PC-9 (cell line): Measurements from ENCODE around the gene SNAPC2. TPM values are rescaled to one million over a fixed set of nuclear protein-coding genes. Genes with fewer than 3 reads are reported as not detected.

Source experiments
- BruUV-seq: library from RNA; stranded (reverse); fragments of 400-500 nt; replicated peaks from 2 replicates; lab custom pipeline; 2021; lab: Mats Ljungman, UMichigan
- CTCF ChIA-PET: fragments of 300-600 bp; sonication (Branson Sonifier 250); formaldehyde crosslinking; loops from one replicate; lab custom pipeline; 2022; ENCODE audit warnings: antibody characterized with exemption; lab: Charles Lee
- POLR2A ChIA-PET: fragments of 300-600 bp; sonication (Branson Sonifier 250); formaldehyde crosslinking; loops from one replicate; lab custom pipeline; 2022; ENCODE audit warnings: antibody characterized with exemption; ENCODE audit not compliant: unreplicated experiment; lab: Charles Lee
- DNase-seq, 2 experiments: peaks; one replicate each; pipeline versions ENCODE4 v3.0.0 to v3.0.0-alpha.2; 2015 to 2022; ENCODE audit warnings: mixed read lengths in 1 of 2
- H2AFZ ChIP-seq: fragments of 200-600 bp; sonication (generic); 2 replicates; pipeline ENCODE4 v1.8.1; 2017; ENCODE audit warnings: antibody characterized with exemption
- H3F3A ChIP-seq: fragments of 200-600 bp; sonication (generic); 2 replicates; pipeline ENCODE4 v1.8.1; 2017; ENCODE audit warnings: antibody characterized with exemption, mild to moderate bottlenecking, low read depth; ENCODE audit not compliant: insufficient read depth
- H3K27ac ChIP-seq: fragments of 200-600 bp; sonication (generic); 2 replicates; pipeline ENCODE4 v1.6.1; 2016; ENCODE audit warnings: mixed run types
- H3K27me3 ChIP-seq: fragments of 200-600 bp; sonication (generic); 2 replicates; pipeline ENCODE4 v1.6.1; 2016; ENCODE audit warnings: low read depth, mixed run types; ENCODE audit not compliant: insufficient read depth
- H3K36me3 ChIP-seq: fragments of 200-600 bp; sonication (generic); 2 replicates; pipeline ENCODE4 v1.6.1; 2016; ENCODE audit warnings: low read depth, mixed run types
- H3K4me1 ChIP-seq: fragments of 200-600 bp; sonication (generic); replicated peaks from 2 replicates; pipeline ENCODE4 v1.6.1; 2016; ENCODE audit warnings: mixed run types; ENCODE audit not compliant: insufficient read depth
- H3K4me2 ChIP-seq: fragments of 200-600 bp; sonication (generic); 2 replicates; pipeline ENCODE4 v1.6.1; 2017; ENCODE audit warnings: mixed run types
- H3K4me3 ChIP-seq: fragments of 200-600 bp; sonication (generic); 2 replicates; pipeline ENCODE4 v1.6.1; 2016; ENCODE audit warnings: mixed run types
- H3K79me2 ChIP-seq: fragments of 200-600 bp; sonication (generic); 2 replicates; pipeline ENCODE4 v1.6.1; 2017; ENCODE audit warnings: low read depth, mixed run types
- H3K9me2 ChIP-seq: fragments of 200-600 bp; sonication (generic); 2 replicates; pipeline ENCODE4 v1.8.1; 2017; ENCODE audit warnings: mild to moderate bottlenecking; ENCODE audit not compliant: insufficient read depth
- H3K9me3 ChIP-seq: fragments of 200-600 bp; sonication (generic); 2 replicates; pipeline ENCODE4 v1.8.1; 2016; ENCODE audit warnings: low read depth; ENCODE audit not compliant: insufficient read depth
- H4K20me1 ChIP-seq: fragments of 200-600 bp; sonication (generic); 2 replicates; pipeline ENCODE4 v1.8.1; 2017; ENCODE audit not compliant: insufficient read depth
- EZH2 ChIP-seq: fragments of 200-600 bp; sonication (generic); IDR thresholded peaks from 2 replicates; pipeline ENCODE4 v1.8.0; 2017; ENCODE audit warnings: antibody characterized with exemption, low read depth
- intact Hi-C: fragments of 100-400 bp; cut with micrococcal nuclease; formaldehyde crosslinking; loops from one replicate; pipeline ENCODE4 v1.10.0; 2022; ENCODE audit not compliant: unreplicated experiment
- total RNA-seq: library from RNA; stranded (reverse); gene quantifications from 2 replicates; pipeline ENCODE4 v1.2.3, GENCODE V29; 2021
- TF ChIP-seq, protein P1 (sequence below): fragments of 200-600 bp; sonication (generic); conservative IDR thresholded peaks from 2 replicates; pipeline ENCODE4 v1.6.1; 2017; ENCODE audit warnings: mixed run types, antibody characterized with exemption, mild to moderate bottlenecking, moderate library complexity

Gene SNAPC2
- total RNA-seq, 1 experiment from 2014 or later = 37.5 TPM

- ChIA-PET CTCF (no interaction called here), POLR2A (no interaction called here)
- no peak overlapping the region for H3K4me2 ChIP-seq
- H3K4me3 ChIP-seq = no peak overlapping the region
- peaks cover 9% of the 10 kb centered on the region; the same call in 1 of the 2 replicates for H3K4me1 ChIP-seq
- no peak overlapping the region for H3K27ac ChIP-seq
- peaks cover 46% of the 10 kb centered on the region for H3K79me2 ChIP-seq
- no peak for TF ChIP-seq EZH2
- TF ChIP-seq, protein P1, sequence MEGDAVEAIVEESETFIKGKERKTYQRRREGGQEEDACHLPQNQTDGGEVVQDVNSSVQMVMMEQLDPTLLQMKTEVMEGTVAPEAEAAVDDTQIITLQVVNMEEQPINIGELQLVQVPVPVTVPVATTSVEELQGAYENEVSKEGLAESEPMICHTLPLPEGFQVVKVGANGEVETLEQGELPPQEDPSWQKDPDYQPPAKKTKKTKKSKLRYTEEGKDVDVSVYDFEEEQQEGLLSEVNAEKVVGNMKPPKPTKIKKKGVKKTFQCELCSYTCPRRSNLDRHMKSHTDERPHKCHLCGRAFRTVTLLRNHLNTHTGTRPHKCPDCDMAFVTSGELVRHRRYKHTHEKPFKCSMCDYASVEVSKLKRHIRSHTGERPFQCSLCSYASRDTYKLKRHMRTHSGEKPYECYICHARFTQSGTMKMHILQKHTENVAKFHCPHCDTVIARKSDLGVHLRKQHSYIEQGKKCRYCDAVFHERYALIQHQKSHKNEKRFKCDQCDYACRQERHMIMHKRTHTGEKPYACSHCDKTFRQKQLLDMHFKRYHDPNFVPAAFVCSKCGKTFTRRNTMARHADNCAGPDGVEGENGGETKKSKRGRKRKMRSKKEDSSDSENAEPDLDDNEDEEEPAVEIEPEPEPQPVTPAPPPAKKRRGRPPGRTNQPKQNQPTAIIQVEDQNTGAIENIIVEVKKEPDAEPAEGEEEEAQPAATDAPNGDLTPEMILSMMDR = no peak
- H3K27me3 ChIP-seq = no peaks in the 10 kb centered on the region
- no peak overlapping the region for H2AFZ ChIP-seq
- no peaks in the 10 kb centered on the region for H3K9me3 ChIP-seq
- no peaks in the 10 kb centered on the region for H3K9me2 ChIP-seq
- 0 out of 2 replicates have a peak, but pooled peaks cover 7% of the 10 kb centered on the region for H3K36me3 ChIP-seq
- BruUV-seq = no TSS peak
- H3F3A ChIP-seq = 0 out of 2 replicates have a peak, but pooled peaks cover 4% of the 10 kb centered on the region
- intact Hi-C loops = no loop called here
- peaks cover 46% of the 10 kb centered on the region for H4K20me1 ChIP-seq
- DNase-seq = no peak
Observed at GRCh38 chr19:7907544-7907943, 12.6 kb upstream of the SNAPC2 start.

DNA sequence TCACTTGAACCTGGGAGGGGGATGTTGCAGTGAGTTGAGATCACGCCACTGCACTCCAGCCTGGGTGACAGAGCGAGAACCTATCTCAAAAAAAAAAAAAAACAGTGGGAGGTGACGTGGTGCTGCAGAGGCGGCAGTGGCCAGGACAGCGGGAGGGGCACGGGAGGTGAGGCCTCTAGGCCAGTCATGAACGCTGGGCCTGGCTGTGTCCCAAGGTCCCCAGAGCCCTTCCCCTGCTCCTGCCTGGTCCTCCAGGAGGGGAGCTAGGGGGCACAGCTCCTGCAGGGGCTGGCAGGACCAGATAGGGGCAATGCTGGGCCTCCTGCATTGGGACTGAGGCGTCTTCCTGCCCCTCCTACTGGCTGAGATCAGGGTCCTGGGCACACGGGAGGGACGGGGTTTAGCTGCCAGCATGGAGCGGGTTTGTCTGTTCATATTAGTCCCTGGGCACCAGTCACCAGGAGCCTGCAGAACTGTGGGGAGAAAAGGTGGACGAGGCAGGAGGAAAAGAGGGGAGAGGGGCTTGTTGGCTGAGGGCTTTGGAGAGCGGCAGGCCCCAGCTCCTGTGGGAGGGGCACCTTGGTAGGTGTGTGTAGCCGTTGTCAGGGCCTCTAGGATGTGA is 11.9 kb upstream of the SNAPC2 start:
- no peak overlapping the region for H2AFZ ChIP-seq
- no peak overlapping the region for H3K4me3 ChIP-seq
- intact Hi-C loops = no loop called here
- TF ChIP-seq, protein P1 = no peak
- TF ChIP-seq EZH2 = no peak
- 0 out of 2 replicates have a peak, but pooled peaks cover 4% of the 10 kb centered on the region for H3F3A ChIP-seq
- BruUV-seq = no TSS peak
- H4K20me1 ChIP-seq = peaks cover 50% of the 10 kb centered on the region
- ChIA-PET CTCF (no interaction called here), POLR2A (no interaction called here)
- no peaks in the 10 kb centered on the region for H3K27me3 ChIP-seq
- no peak overlapping the region for H3K27ac ChIP-seq
- no peaks in the 10 kb centered on the region for H3K9me2 ChIP-seq
- H3K79me2 ChIP-seq = peaks cover 40% of the 10 kb centered on the region
- H3K9me3 ChIP-seq = no peaks in the 10 kb centered on the region
- no peak overlapping the region for H3K4me2 ChIP-seq
- H3K4me1 ChIP-seq = peaks cover 9% of the 10 kb centered on the region; the same call in 1 of the 2 replicates
- 0 out of 2 replicates have a peak, but pooled peaks cover 7% of the 10 kb centered on the region for H3K36me3 ChIP-seq
- DNase-seq = no peak

DNA sequence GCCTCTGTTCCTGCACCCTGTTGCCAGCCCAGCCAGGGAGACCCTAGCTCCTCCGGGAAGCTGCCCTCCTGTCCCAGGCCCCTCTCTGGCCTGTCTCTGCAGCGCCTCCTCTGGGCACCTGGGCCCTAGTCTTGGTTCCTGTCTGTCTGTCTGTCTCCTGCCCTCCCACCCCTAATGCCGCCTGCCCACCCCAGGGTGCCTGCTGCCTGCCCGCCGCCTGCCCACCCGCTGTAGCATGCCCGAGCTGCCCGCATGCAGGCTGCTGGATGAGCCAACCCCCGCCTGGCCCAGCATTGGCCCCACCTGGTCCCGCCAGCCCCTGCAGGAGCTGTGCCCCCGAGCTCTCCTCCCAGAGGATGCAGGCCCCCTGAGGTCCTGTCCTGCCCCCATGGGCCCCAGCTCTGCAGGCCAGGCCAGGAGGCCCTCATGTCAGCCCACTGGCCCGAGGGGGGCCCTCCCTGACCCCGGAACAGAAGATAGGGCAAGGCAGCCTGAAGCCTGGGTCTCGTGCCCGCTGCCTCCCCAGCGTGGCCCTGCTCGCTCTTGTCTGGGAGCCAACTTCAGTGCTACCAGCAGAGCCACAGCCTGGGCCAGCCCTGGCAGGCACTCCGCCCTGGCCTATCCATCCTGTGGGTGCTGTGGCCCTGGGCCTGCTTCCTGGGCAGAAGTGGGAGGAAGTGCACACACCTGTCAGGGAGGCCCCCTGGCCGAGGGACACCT is 11.2 kb upstream of the SNAPC2 start:
- peaks cover 9% of the 10 kb centered on the region; the same call in 1 of the 2 replicates for H3K4me1 ChIP-seq
- peaks cover 4% of the 10 kb centered on the region; the same call in 1 of the 2 replicates for H3F3A ChIP-seq
- H3K27me3 ChIP-seq = no peaks in the 10 kb centered on the region
- TF ChIP-seq, protein P1 = no peak
- TF ChIP-seq EZH2 = no peak
- ChIA-PET CTCF (no interaction called here), POLR2A (no interaction called here)
- no peaks in the 10 kb centered on the region for H3K9me3 ChIP-seq
- H3K9me2 ChIP-seq = no peaks in the 10 kb centered on the region
- no TSS peak for BruUV-seq
- no peak overlapping the region for H3K4me3 ChIP-seq
- peaks cover 39% of the 10 kb centered on the region for H3K79me2 ChIP-seq
- no peak overlapping the region for H3K4me2 ChIP-seq
- no peak for DNase-seq
- no peak overlapping the region for H2AFZ ChIP-seq
- intact Hi-C loops = no loop called here
- no peak overlapping the region for H3K27ac ChIP-seq
- peaks cover 55% of the 10 kb centered on the region for H4K20me1 ChIP-seq
- 0 out of 2 replicates have a peak, but pooled peaks cover 7% of the 10 kb centered on the region for H3K36me3 ChIP-seq
